GM13976 (cell line): ENCODE measurements around the gene BORCS5.

Experiments
- DNase-seq: peaks from one replicate; pipeline ENCODE4 v3.0.0; 2012; ENCODE audit warnings: low spot score
- in situ Hi-C: fragments of 300-500 bp; cut with MboI; formaldehyde crosslinking; loops from one replicate; pipeline ENCODE4 v1.12.0; 2022; ENCODE audit warnings: low sequenced_read_pairs, mixed read lengths, inconsistent platforms; ENCODE audit not compliant: unreplicated experiment
- TF ChIP-seq, protein P1 (sequence below): IDR thresholded peaks from 2 replicates; pipeline ENCODE4 v1.5.1; 2012; ENCODE audit warnings: borderline replicate concordance, mild to moderate bottlenecking; ENCODE audit not compliant: insufficient read depth; ENCODE audit errors: extremely low read depth, missing control alignments, control extremely low read depth

BORCS5 gene

DNA sequence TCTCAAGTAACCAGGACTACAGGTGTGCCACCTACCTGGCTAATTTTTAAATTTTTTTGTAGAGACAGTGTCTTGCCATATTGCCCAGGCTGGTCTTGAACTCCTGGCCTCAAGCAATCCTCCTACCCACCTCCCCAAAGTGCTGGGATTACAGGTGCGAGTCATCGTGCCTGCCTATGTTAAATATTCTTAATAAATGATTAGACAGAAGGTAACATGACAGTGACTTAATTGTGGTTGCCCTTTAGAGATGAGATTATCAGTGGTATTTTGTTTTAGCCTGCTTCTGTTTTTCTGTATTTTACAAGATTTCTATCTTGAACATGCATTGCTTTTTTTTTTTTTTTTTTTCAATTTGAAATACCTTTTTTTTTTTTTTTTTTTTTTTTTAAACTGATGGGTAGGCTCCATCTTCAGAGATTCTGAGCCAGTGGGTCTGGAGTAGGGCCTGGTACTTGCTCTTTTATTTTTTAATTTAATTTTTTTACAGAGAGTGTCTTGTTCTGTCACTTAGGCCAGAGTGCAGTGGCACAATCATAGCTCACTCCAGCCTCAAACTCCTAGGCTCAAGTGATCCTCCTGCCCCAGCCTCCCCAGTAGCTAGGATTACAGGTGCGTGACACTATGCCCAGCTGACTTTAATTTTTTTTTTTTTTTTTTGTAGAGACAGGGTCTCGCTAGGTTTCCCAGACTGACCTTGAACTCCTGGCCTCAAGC lies 88.4 kb downstream of the BORCS5 start:
- TF ChIP-seq, protein P1, sequence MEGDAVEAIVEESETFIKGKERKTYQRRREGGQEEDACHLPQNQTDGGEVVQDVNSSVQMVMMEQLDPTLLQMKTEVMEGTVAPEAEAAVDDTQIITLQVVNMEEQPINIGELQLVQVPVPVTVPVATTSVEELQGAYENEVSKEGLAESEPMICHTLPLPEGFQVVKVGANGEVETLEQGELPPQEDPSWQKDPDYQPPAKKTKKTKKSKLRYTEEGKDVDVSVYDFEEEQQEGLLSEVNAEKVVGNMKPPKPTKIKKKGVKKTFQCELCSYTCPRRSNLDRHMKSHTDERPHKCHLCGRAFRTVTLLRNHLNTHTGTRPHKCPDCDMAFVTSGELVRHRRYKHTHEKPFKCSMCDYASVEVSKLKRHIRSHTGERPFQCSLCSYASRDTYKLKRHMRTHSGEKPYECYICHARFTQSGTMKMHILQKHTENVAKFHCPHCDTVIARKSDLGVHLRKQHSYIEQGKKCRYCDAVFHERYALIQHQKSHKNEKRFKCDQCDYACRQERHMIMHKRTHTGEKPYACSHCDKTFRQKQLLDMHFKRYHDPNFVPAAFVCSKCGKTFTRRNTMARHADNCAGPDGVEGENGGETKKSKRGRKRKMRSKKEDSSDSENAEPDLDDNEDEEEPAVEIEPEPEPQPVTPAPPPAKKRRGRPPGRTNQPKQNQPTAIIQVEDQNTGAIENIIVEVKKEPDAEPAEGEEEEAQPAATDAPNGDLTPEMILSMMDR = no peak
- DNase-seq = no peak
- in situ Hi-C loops = no loop called here

DNA sequence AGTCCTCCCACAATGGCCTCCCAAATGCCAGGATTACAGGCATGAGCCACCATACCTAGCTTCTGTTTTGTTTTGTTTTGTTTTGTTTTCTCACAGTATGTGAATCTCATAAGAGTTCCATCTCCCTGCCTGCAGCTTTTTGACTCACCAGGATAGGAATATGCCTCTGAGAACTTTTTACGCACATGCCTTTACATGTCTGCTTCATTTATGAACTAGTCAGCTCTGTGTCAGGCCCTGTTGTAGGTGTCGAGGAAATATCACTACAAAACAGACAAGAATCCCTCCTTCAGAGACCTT lies 89.0 kb downstream of the BORCS5 start:
- in situ Hi-C loops = no loop called here
- no peak for DNase-seq
- TF ChIP-seq, protein P1 = no peak

DNA sequence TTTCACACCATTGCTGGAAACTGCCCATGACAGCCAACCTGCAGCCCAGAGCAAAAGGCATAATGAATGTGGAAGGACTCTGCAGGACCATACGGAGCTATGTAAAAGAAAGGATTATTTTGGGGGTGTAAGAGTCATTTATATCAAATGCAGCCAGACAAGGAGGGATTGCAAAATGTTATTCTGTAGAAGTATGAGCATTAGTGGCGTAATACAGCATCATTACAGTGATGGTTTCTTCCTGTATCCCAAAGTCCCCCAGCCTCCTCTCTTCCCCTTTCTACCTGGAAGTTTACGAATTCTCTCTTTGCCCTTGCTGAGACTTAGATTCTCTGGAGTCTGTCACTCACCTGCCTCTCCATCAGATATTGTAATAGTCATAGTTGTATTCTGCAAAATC lies 89.9 kb downstream of the BORCS5 start:
- TF ChIP-seq, protein P1 = no peak
- no peak for DNase-seq
- in situ Hi-C loops = no loop called here

DNA sequence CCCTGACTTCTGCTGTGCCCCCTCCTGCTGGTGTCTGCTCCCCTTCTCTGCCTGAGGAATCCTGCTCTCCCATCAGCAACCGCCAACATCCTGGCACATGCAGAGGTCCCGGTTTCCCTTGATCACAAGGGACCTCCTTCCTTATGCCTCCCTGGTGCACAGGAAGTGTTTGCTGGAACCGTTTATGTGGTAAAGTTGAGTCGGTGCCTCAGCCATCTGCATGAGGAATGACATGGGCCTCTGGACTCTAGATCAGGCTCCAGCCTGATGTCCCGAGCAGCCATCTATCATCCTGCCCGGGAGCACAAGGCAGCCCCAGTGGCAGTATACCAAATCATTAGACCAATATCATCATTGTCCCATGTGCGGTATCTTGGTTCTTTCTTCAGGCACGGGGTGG lies 90.4 kb downstream of the BORCS5 start:
- DNase-seq = no peak
- TF ChIP-seq, protein P1 = no peak
- in situ Hi-C loops = no loop called here

DNA sequence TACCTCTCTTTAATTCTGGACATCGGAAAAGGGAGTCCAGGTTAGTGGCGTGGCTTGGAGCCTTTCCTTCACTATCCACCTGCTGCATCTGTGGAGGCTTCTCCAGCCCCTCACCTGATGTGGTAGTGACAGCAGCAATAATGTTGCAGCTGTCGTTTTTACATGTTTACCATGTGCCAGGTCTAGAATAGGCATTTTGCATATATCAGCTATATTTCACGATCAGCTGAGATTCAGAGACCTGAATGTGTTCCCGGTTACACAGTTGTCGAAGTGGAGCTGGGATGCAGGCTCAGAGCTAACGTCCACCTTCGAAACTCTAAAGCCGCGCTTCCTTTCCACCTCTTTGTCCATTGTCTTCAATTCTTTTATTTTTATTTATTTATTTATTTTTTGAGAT lies 91.0 kb downstream of the BORCS5 start:
- in situ Hi-C loops = no loop called here
- TF ChIP-seq, protein P1 = no peak
- DNase-seq = no peak

DNA sequence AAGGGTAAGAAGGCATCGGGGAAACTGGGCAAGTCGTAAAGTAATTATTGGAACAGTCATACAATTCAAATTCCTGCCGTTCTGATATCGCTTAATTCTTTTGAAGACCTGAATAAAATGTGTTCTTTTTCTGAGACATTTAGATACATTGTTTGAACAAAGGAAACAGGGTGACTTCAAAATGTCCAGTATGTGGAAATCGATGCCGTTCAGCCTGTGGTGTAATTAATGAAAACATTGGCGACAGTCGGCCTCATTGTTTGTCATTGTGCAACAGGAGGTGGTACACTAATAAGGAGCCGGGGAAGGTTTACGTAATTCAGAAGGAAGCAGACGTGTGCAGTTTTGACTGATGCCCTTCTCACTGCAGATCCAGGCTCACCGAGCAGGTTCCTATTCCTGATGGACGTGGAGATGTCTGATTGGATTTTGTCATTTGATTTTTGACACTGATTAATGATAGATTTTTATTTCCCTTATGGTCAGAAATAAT lies 92.7 kb downstream of the BORCS5 start:
- DNase-seq = no peak
- in situ Hi-C loops = no loop called here
- TF ChIP-seq, protein P1 = no peak

DNA sequence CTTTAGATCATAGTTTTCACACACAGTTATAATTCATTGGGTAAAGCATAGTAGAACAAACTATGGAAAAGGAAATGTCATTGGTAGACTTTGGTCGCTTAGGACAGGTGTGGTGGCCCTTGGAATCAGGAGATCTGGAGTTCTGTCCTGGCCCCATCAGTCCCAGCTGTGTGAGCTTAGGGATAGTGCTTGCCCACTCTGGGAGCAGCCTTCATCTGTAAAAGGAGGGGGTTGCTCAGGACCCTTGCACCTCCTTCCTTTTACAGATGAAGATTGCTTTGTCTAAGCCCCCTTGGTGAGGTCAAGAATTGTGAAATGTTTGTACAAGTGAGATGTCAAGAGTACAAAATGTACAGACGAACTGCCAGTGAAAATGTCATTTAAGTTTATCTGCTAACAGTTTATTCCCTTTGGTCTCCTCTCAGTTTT lies 93.2 kb downstream of the BORCS5 start:
- in situ Hi-C loops = no loop called here
- DNase-seq = no peak
- TF ChIP-seq, protein P1 = no peak
